MCF 10A (cell line): ENCODE measurements around the gene FAM185A. TPM values are rescaled to one million over a fixed set of nuclear protein-coding genes. Genes with fewer than 3 reads are reported as not detected.

Source experiments
- BruUV-seq: library from RNA; stranded (reverse); fragments of 400-500 nt; replicated peaks from 2 replicates; lab custom pipeline; 2021; lab: Mats Ljungman, UMichigan
- CTCF ChIA-PET: fragments of 300-600 bp; sonication (Branson Sonifier 250); formaldehyde crosslinking; extraction: SDS; loops from one replicate; lab custom pipeline; 2021; ENCODE audit warnings: antibody characterized with exemption, inconsistent platforms; lab: Yijun Ruan, JAX
- POLR2A ChIA-PET: fragments of 300-600, 350-650 bp; sonication (Branson Sonifier 250); formaldehyde crosslinking; extraction: SDS; loops from one replicate; lab custom pipeline; 2020; ENCODE audit warnings: antibody characterized with exemption, inconsistent platforms; lab: Yijun Ruan, JAX
- DNase-seq: peaks from one replicate; pipeline ENCODE4 v3.0.0-alpha.2; 2018; ENCODE audit not compliant: unreplicated experiment
- H3K27ac Mint-ChIP-seq: one replicate; pipeline ENCODE4 v1.8.0; 2022; ENCODE audit warnings: mild to moderate bottlenecking, low read depth, mixed read lengths; ENCODE audit not compliant: unreplicated experiment
- H3K27me3 Mint-ChIP-seq: one replicate; pipeline ENCODE4 v1.8.0; 2022; ENCODE audit warnings: mixed read lengths; ENCODE audit not compliant: insufficient read depth, unreplicated experiment
- H3K36me3 Mint-ChIP-seq: one replicate; pipeline ENCODE4 v1.8.0; 2022; ENCODE audit warnings: mild to moderate bottlenecking, moderate library complexity, mixed read lengths; ENCODE audit not compliant: insufficient read depth, unreplicated experiment
- H3K4me1 Mint-ChIP-seq: one replicate; pipeline ENCODE4 v1.8.0; 2022; ENCODE audit warnings: mixed read lengths; ENCODE audit not compliant: insufficient read depth, unreplicated experiment
- H3K4me3 Mint-ChIP-seq: one replicate; pipeline ENCODE4 v1.8.0; 2022; ENCODE audit warnings: mild to moderate bottlenecking, moderate library complexity, mixed read lengths; ENCODE audit not compliant: unreplicated experiment
- H3K9me3 Mint-ChIP-seq: one replicate; pipeline ENCODE4 v1.8.0; 2022; ENCODE audit warnings: mixed read lengths; ENCODE audit not compliant: unreplicated experiment
- CTCF ChIP-seq: fragments of 200-600 bp; IDR thresholded peaks from one replicate; pipeline ENCODE4 v1.8.0; 2022; ENCODE audit warnings: antibody characterized with exemption, mild to moderate bottlenecking; ENCODE audit not compliant: unreplicated experiment
- intact Hi-C: fragments of 100-400 bp; cut with micrococcal nuclease; formaldehyde crosslinking; loops from 2 replicates; pipeline ENCODE4 v1.14.1; 2022
- total RNA-seq: library from RNA; stranded (reverse); gene quantifications from 2 replicates; pipeline ENCODE4 v1.2.3, GENCODE V29; 2022

The FAM185A gene
- total RNA-seq, 1 experiment from 2014 or later = 8.9 TPM

- no peak overlapping the region for H3K27ac Mint-ChIP-seq
- peaks cover 9% of the 10 kb centered on the region for H3K4me1 Mint-ChIP-seq
- no peaks in the 10 kb centered on the region for H3K9me3 Mint-ChIP-seq
- ChIA-PET CTCF (interaction anchor here (0.5 to 1.0 kb wide), 2 partner anchors 244 to 471 kb away, joined by 3 read pairs; no protein-coding TSS in a partner anchor), POLR2A (no interaction called here)
- no peak for DNase-seq
- H3K4me3 Mint-ChIP-seq = no peak overlapping the region
- no TSS peak for BruUV-seq
- peaks cover 13% of the 10 kb centered on the region for H3K36me3 Mint-ChIP-seq
- no peaks in the 10 kb centered on the region for H3K27me3 Mint-ChIP-seq
- intact Hi-C loops = no loop called here
- no peak for TF ChIP-seq CTCF
Measured at GRCh38 chr7:102817616-102818573, 69.1 kb downstream of the FAM185A start.

- no peak for TF ChIP-seq CTCF
- CTCF ChIA-PET = no interaction called here
- BruUV-seq = no TSS peak
Measured at GRCh38 chr7:102819151-102819550, 70.4 kb downstream of the FAM185A start.

GRCh38 chr7:102821994-102822747 is 73.4 kb downstream of the FAM185A start:
- no peak overlapping the region for H3K4me3 Mint-ChIP-seq
- intact Hi-C loops = no loop called here
- ChIA-PET POLR2A (no interaction called here), CTCF (interaction anchor here (0.6 kb wide), 2 partner anchors 45 to 488 kb away, joined by 5 read pairs; no protein-coding TSS in a partner anchor)
- H3K36me3 Mint-ChIP-seq = peaks cover 3% of the 10 kb centered on the region
- no peak overlapping the region for H3K27ac Mint-ChIP-seq
- BruUV-seq = no TSS peak
- H3K9me3 Mint-ChIP-seq = no peaks in the 10 kb centered on the region
- H3K27me3 Mint-ChIP-seq = no peaks in the 10 kb centered on the region
- H3K4me1 Mint-ChIP-seq = no peaks in the 10 kb centered on the region
- no peak for DNase-seq
- TF ChIP-seq CTCF = no peak

More at GRCh38 chr7:102819151-102819550, 70.4 kb downstream of the FAM185A start:
- Mint-ChIP-seq H3K9me3 (no peaks in the 10 kb centered on the region), H3K27me3 (no peaks in the 10 kb centered on the region), H3K4me3 (no peak overlapping the region), H3K27ac (no peak overlapping the region), H3K36me3 (peaks cover 5% of the 10 kb centered on the region), H3K4me1 (peaks cover 5% of the 10 kb centered on the region)
- intact Hi-C loops = no loop called here
- POLR2A ChIA-PET = no interaction called here
- no peak for DNase-seq
